ENCODE results near the gene PPP1R9B.

The PPP1R9B gene

GRCh38 chr17:50103941-50104340, 46.5 kb downstream of the PPP1R9B start:
- Histone ChIP-seq H3K36me3 (ENCODE audit: control insufficient read depth in 2 of 2, insufficient read depth in 2 of 2, low read length in 2 of 2) (peaks cover 16 to 40% of the 10 kb centered on the region in 2 donors), H3K9ac (ENCODE audit: low read depth in 1 of 2, low read length in 2 of 2) (no peak overlapping the region), H3K9me3 (ENCODE audit: control insufficient read depth in 2 of 2, low read length in 2 of 2) (no peaks in the 10 kb centered on the region), H3K4me1 (ENCODE audit: control insufficient read depth in 2 of 2, insufficient read depth in 2 of 2, low read length in 2 of 2) (peaks cover 38 to 40% of the 10 kb centered on the region in 2 donors), H3K27ac (ENCODE audit: low read depth in 2 of 2, low read length in 2 of 2) (no peak overlapping the region), H3K27me3 (ENCODE audit: control insufficient read depth in 2 of 2, insufficient read depth in 2 of 2, low read length in 2 of 2) (no peaks in the 10 kb centered on the region), H3K4me3 (ENCODE audit: low read length in 2 of 2) (no peak overlapping the region)

- Histone ChIP-seq H3K9ac (ENCODE audit: low read depth in 1 of 2, low read length in 2 of 2) (no peak overlapping the region), H3K27ac (ENCODE audit: low read depth in 2 of 2, low read length in 2 of 2) (peak overlapping the region in 1 of 2 donors; percentile 96), H3K27me3 (ENCODE audit: control insufficient read depth in 2 of 2, insufficient read depth in 2 of 2, low read length in 2 of 2) (no peaks in the 10 kb centered on the region), H3K4me3 (ENCODE audit: low read length in 2 of 2) (no peak overlapping the region), H3K9me3 (ENCODE audit: control insufficient read depth in 2 of 2, low read length in 2 of 2) (no peaks in the 10 kb centered on the region), H3K36me3 (ENCODE audit: control insufficient read depth in 2 of 2, insufficient read depth in 2 of 2, low read length in 2 of 2) (peaks cover 23 to 41% of the 10 kb centered on the region in 2 donors), H3K4me1 (ENCODE audit: control insufficient read depth in 2 of 2, insufficient read depth in 2 of 2, low read length in 2 of 2) (peaks cover 44 to 46% of the 10 kb centered on the region in 2 donors)
Measured at GRCh38 chr17:50103252-50103651, 47.2 kb downstream of the PPP1R9B start.

GRCh38 chr17:50102164-50102991, 48.1 kb downstream of the PPP1R9B start:
- H3K9ac ChIP-seq (ENCODE audit: low read depth in 1 of 2, low read length in 2 of 2): peak overlapping the region; percentile 60 to 72
- H3K4me1 ChIP-seq (ENCODE audit: control insufficient read depth in 2 of 2, insufficient read depth in 2 of 2, low read length in 2 of 2): peaks cover 50% of the 10 kb centered on the region in 2 donors
- peaks cover 32 to 40% of the 10 kb centered on the region in 2 donors for H3K36me3 ChIP-seq (ENCODE audit: control insufficient read depth in 2 of 2, insufficient read depth in 2 of 2, low read length in 2 of 2)
- H3K27ac ChIP-seq (ENCODE audit: low read depth in 2 of 2, low read length in 2 of 2): peak overlapping the region; percentile 90 to 96
- no peaks in the 10 kb centered on the region for H3K9me3 ChIP-seq (ENCODE audit: control insufficient read depth in 2 of 2, low read length in 2 of 2)
- H3K27me3 ChIP-seq (ENCODE audit: control insufficient read depth in 2 of 2, insufficient read depth in 2 of 2, low read length in 2 of 2): no peaks in the 10 kb centered on the region
- peak overlapping the region; percentile 25 to 53 for H3K4me3 ChIP-seq (ENCODE audit: low read length in 2 of 2)

GRCh38 chr17:50101346-50102163, 48.9 kb downstream of the PPP1R9B start:
- Histone ChIP-seq H3K9ac (ENCODE audit: low read depth in 1 of 2, low read length in 2 of 2) (peak overlapping the region; percentile 60 to 72), H3K4me3 (ENCODE audit: low read length in 2 of 2) (peak overlapping the region; percentile 25 to 56)

GRCh38 chr17:50100921-50101345, 49.5 kb downstream of the PPP1R9B start:
- Histone ChIP-seq H3K9me3 (ENCODE audit: control insufficient read depth in 2 of 2, low read length in 2 of 2) (no peaks in the 10 kb centered on the region), H3K27ac (ENCODE audit: low read depth in 2 of 2, low read length in 2 of 2) (peak overlapping the region; percentile 90 to 96), H3K4me1 (ENCODE audit: control insufficient read depth in 2 of 2, insufficient read depth in 2 of 2, low read length in 2 of 2) (peaks cover 62 to 63% of the 10 kb centered on the region in 2 donors), H3K27me3 (ENCODE audit: control insufficient read depth in 2 of 2, insufficient read depth in 2 of 2, low read length in 2 of 2) (no peaks in the 10 kb centered on the region), H3K36me3 (ENCODE audit: control insufficient read depth in 2 of 2, insufficient read depth in 2 of 2, low read length in 2 of 2) (peaks cover 25 to 36% of the 10 kb centered on the region in 2 donors), H3K4me3 (ENCODE audit: low read length in 2 of 2) (peak overlapping the region; percentile 25 to 56), H3K9ac (ENCODE audit: low read depth in 1 of 2, low read length in 2 of 2) (peak overlapping the region; percentile 38 to 45)

More at GRCh38 chr17:50101346-50102163, 48.9 kb downstream of the PPP1R9B start:
- Histone ChIP-seq H3K27ac (ENCODE audit: low read depth in 2 of 2, low read length in 2 of 2) (peak overlapping the region; percentile 90 to 96), H3K27me3 (ENCODE audit: control insufficient read depth in 2 of 2, insufficient read depth in 2 of 2, low read length in 2 of 2) (no peaks in the 10 kb centered on the region), H3K36me3 (ENCODE audit: control insufficient read depth in 2 of 2, insufficient read depth in 2 of 2, low read length in 2 of 2) (peaks cover 29 to 37% of the 10 kb centered on the region in 2 donors), H3K9me3 (ENCODE audit: control insufficient read depth in 2 of 2, low read length in 2 of 2) (no peaks in the 10 kb centered on the region), H3K4me1 (ENCODE audit: control insufficient read depth in 2 of 2, insufficient read depth in 2 of 2, low read length in 2 of 2) (peaks cover 57 to 58% of the 10 kb centered on the region in 2 donors)

GRCh38 chr17:50100480-50100883, 50.0 kb downstream of the PPP1R9B start:
- Histone ChIP-seq H3K4me1 (ENCODE audit: control insufficient read depth in 2 of 2, insufficient read depth in 2 of 2, low read length in 2 of 2) (peaks cover 66 to 67% of the 10 kb centered on the region in 2 donors), H3K4me3 (ENCODE audit: low read length in 2 of 2) (peak overlapping the region; percentile 21 to 56), H3K27ac (ENCODE audit: low read depth in 2 of 2, low read length in 2 of 2) (peak overlapping the region; percentile 90 to 96)

GRCh38 chr17:50099003-50099402, 51.5 kb downstream of the PPP1R9B start:
- peak overlapping the region in 1 of 2 donors; percentile 21 for H3K27ac ChIP-seq (ENCODE audit: low read depth in 2 of 2, low read length in 2 of 2)
- H3K9me3 ChIP-seq (ENCODE audit: control insufficient read depth in 2 of 2, low read length in 2 of 2): no peaks in the 10 kb centered on the region
- H3K27me3 ChIP-seq (ENCODE audit: control insufficient read depth in 2 of 2, insufficient read depth in 2 of 2, low read length in 2 of 2): no peaks in the 10 kb centered on the region
- peaks cover 19 to 30% of the 10 kb centered on the region in 2 donors for H3K36me3 ChIP-seq (ENCODE audit: control insufficient read depth in 2 of 2, insufficient read depth in 2 of 2, low read length in 2 of 2)
- no peak overlapping the region for H3K9ac ChIP-seq (ENCODE audit: low read depth in 1 of 2, low read length in 2 of 2)
- no peak overlapping the region for H3K4me3 ChIP-seq (ENCODE audit: low read length in 2 of 2)
- H3K4me1 ChIP-seq (ENCODE audit: control insufficient read depth in 2 of 2, insufficient read depth in 2 of 2, low read length in 2 of 2): peaks cover 71 to 73% of the 10 kb centered on the region in 2 donors

More at GRCh38 chr17:50100480-50100883, 50.0 kb downstream of the PPP1R9B start:
- Histone ChIP-seq H3K9me3 (ENCODE audit: control insufficient read depth in 2 of 2, low read length in 2 of 2) (no peaks in the 10 kb centered on the region), H3K27me3 (ENCODE audit: control insufficient read depth in 2 of 2, insufficient read depth in 2 of 2, low read length in 2 of 2) (no peaks in the 10 kb centered on the region), H3K9ac (ENCODE audit: low read depth in 1 of 2, low read length in 2 of 2) (peak overlapping the region; percentile 36 to 45), H3K36me3 (ENCODE audit: control insufficient read depth in 2 of 2, insufficient read depth in 2 of 2, low read length in 2 of 2) (peaks cover 21 to 33% of the 10 kb centered on the region in 2 donors)

GRCh38 chr17:50098583-50098982, 51.9 kb downstream of the PPP1R9B start:
- H3K36me3 ChIP-seq (ENCODE audit: control insufficient read depth in 2 of 2, insufficient read depth in 2 of 2, low read length in 2 of 2): peaks cover 19 to 30% of the 10 kb centered on the region in 2 donors
- H3K9me3 ChIP-seq (ENCODE audit: control insufficient read depth in 2 of 2, low read length in 2 of 2): no peaks in the 10 kb centered on the region
- H3K27me3 ChIP-seq (ENCODE audit: control insufficient read depth in 2 of 2, insufficient read depth in 2 of 2, low read length in 2 of 2): no peaks in the 10 kb centered on the region
- peaks cover 71 to 73% of the 10 kb centered on the region in 2 donors for H3K4me1 ChIP-seq (ENCODE audit: control insufficient read depth in 2 of 2, insufficient read depth in 2 of 2, low read length in 2 of 2)
- no peak overlapping the region for H3K27ac ChIP-seq (ENCODE audit: low read depth in 2 of 2, low read length in 2 of 2)
- H3K4me3 ChIP-seq (ENCODE audit: low read length in 2 of 2): no peak overlapping the region
- H3K9ac ChIP-seq (ENCODE audit: low read depth in 1 of 2, low read length in 2 of 2): no peak overlapping the region

- no peaks in the 10 kb centered on the region for H3K9me3 ChIP-seq (ENCODE audit: control insufficient read depth in 2 of 2, low read length in 2 of 2)
- H3K4me1 ChIP-seq (ENCODE audit: control insufficient read depth in 2 of 2, insufficient read depth in 2 of 2, low read length in 2 of 2): peaks cover 67 to 68% of the 10 kb centered on the region in 2 donors
- H3K4me3 ChIP-seq (ENCODE audit: low read length in 2 of 2): no peak overlapping the region
- no peak overlapping the region for H3K9ac ChIP-seq (ENCODE audit: low read depth in 1 of 2, low read length in 2 of 2)
- H3K36me3 ChIP-seq (ENCODE audit: control insufficient read depth in 2 of 2, insufficient read depth in 2 of 2, low read length in 2 of 2): peaks cover 19 to 25% of the 10 kb centered on the region in 2 donors
- H3K27ac ChIP-seq (ENCODE audit: low read depth in 2 of 2, low read length in 2 of 2): no peak overlapping the region
- H3K27me3 ChIP-seq (ENCODE audit: control insufficient read depth in 2 of 2, insufficient read depth in 2 of 2, low read length in 2 of 2): no peaks in the 10 kb centered on the region
Measured at GRCh38 chr17:50097926-50098325, 52.6 kb downstream of the PPP1R9B start.

All from mucosa of rectum (tissue), 2 donors.